ENCODE results near the gene ECEL1.

DNA sequence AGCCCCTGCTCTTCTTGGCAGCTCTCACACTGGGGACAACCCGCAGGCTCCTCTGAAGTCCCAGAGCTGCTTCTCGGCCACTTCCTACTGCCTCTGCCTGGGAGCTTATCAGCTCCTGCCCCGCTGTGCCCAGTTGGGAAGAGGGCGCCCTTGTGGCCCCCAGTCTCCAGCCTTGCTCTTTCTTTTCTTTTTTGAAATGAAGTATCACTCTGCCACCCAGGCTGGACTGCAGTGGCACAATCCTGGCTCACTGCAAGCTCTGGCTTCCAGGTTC lies 52.3 kb downstream of the ECEL1 start:
- TF ChIP-seq CTCF (IDR thresholded peaks at IDR 0.05; ENCODE audit: insufficient read depth, low read depth, low read length): no peak
- no peak for TF ChIP-seq EZH2 (IDR thresholded peaks at IDR 0.05; ENCODE audit: insufficient read depth, low read length)
